Skin of body (tissue), 2 donors: ENCODE measurements around the gene MPL. TPM values are rescaled to one million over a fixed set of nuclear protein-coding genes. Genes with fewer than 3 reads are reported as not detected.
"Not testable (repeated sequence)": the region's sequence is repeated elsewhere in the genome, so short reads cannot be mapped to it uniquely, and the experiment has no call there.

ENCODE experiments used
- DNase-seq: peaks from one replicate; lab custom pipeline; 2025; lab: John Stamatoyannopoulos, UW
- total RNA-seq: library from RNA; depleted of rRNA; stranded (reverse); fragments of >200 nt; gene quantifications from one replicate; pipeline ENCODE4 v1.2.3, GENCODE V29; 2014

The MPL gene
- total RNA-seq, 1 donor from 2014 or later: 0.10 TPM

GRCh38 chr1:43352881-43353280, 15.3 kb downstream of the MPL start:
- no peak for DNase-seq

- no peak for DNase-seq
These were observed 16.9 kb downstream of the MPL start for GRCh38 chr1:43354471-43354870.

- no peak for DNase-seq
These were observed 17.3 kb downstream of the MPL start for GRCh38 chr1:43354936-43355335.

GRCh38 chr1:43357251-43357650, 19.6 kb downstream of the MPL start:
- no peak for DNase-seq

GRCh38 chr1:43358121-43358745, 20.6 kb downstream of the MPL start:
- DNase-seq: no peak

- peak; percentile 93 for DNase-seq
These were observed 21.4 kb downstream of the MPL start, which contains the start of gene CDC20 for GRCh38 chr1:43358746-43359693. TSS of gene CDC20 (plus strand) at chr1:43358981. CDS start at chr1:43359216, 235 bp downstream.

- DNase-seq: no peak
These were observed 22.1 kb downstream of the MPL start for GRCh38 chr1:43359696-43360095.

- DNase-seq: no peak
These were observed 23.0 kb downstream of the MPL start for GRCh38 chr1:43360616-43361015.

GRCh38 chr1:43363283-43363934, 25.8 kb downstream of the MPL start:
- DNase-seq: no peak

- no peak for DNase-seq
These were observed 26.4 kb downstream of the MPL start for GRCh38 chr1:43363935-43364525.

GRCh38 chr1:43365678-43366077, 28.1 kb downstream of the MPL start:
- no peak for DNase-seq

GRCh38 chr1:43366179-43366578, 28.6 kb downstream of the MPL start:
- no peak for DNase-seq

GRCh38 chr1:43366601-43367025, 29.0 kb downstream of the MPL start:
- DNase-seq: no peak

GRCh38 chr1:43367026-43367903, 29.6 kb downstream of the MPL start:
- no peak for DNase-seq

- DNase-seq: peak; percentile 64
These were observed 30.5 kb downstream of the MPL start, which contains the start of gene ELOVL1 for GRCh38 chr1:43367904-43368645. TSS of gene ELOVL1 (minus strand) at chr1:43368011. CDS start at chr1:43365609, 2,402 bp downstream.

- DNase-seq: no peak
These were observed 31.0 kb downstream of the MPL start for GRCh38 chr1:43368646-43369020.

- not testable (repeated sequence) for DNase-seq
These were observed 32.2 kb downstream of the MPL start for GRCh38 chr1:43369779-43370178.

- DNase-seq: no peak
These were observed 32.9 kb downstream of the MPL start for GRCh38 chr1:43370564-43370963.

- no peak for DNase-seq
These were observed 34.6 kb downstream of the MPL start for GRCh38 chr1:43372172-43372571.
